Activated CD8-positive, alpha-beta memory T cell treated with anti-CD3 and anti-CD28 coated beads for 24 hours (primary cell): ENCODE measurements around the gene KDSR.

Experiments
- DNase-seq: peaks from one replicate; pipeline ENCODE4 v3.0.0-alpha.2; 2020

The KDSR gene

GRCh38 chr18:63302220-63302619 lies 64.8 kb downstream of the KDSR start:
- DNase-seq = no peak

- no peak for DNase-seq
Measured at GRCh38 chr18:63301434-63301833, 65.6 kb downstream of the KDSR start.

GRCh38 chr18:63299837-63300745 lies 66.9 kb downstream of the KDSR start:
- no peak for DNase-seq

- no peak for DNase-seq
Measured at GRCh38 chr18:63298400-63299365, 68.3 kb downstream of the KDSR start.

GRCh38 chr18:63297687-63298399 lies 69.2 kb downstream of the KDSR start:
- no peak for DNase-seq

GRCh38 chr18:63293935-63294334 lies 73.1 kb downstream of the KDSR start:
- DNase-seq = no peak

- no peak for DNase-seq
Measured at GRCh38 chr18:63292831-63293683, 73.9 kb downstream of the KDSR start.

GRCh38 chr18:63291278-63291677 lies 75.7 kb downstream of the KDSR start:
- no peak for DNase-seq

- no peak for DNase-seq
Measured at GRCh38 chr18:63290821-63291200, 76.2 kb downstream of the KDSR start.

- no peak for DNase-seq
Measured at GRCh38 chr18:63290166-63290820, 76.7 kb downstream of the KDSR start.

- DNase-seq = no peak
Measured at GRCh38 chr18:63288311-63288710, 78.7 kb downstream of the KDSR start.

GRCh38 chr18:63287691-63288220 lies 79.2 kb downstream of the KDSR start:
- no peak for DNase-seq

- DNase-seq = no peak
Measured at GRCh38 chr18:63286926-63287325, 80.1 kb downstream of the KDSR start.

- no peak for DNase-seq
Measured at GRCh38 chr18:63284827-63285733, 81.9 kb downstream of the KDSR start.

GRCh38 chr18:63284173-63284799 lies 82.7 kb downstream of the KDSR start:
- DNase-seq = no peak

GRCh38 chr18:63283305-63284094 lies 83.5 kb downstream of the KDSR start:
- DNase-seq = no peak

- no peak for DNase-seq
Measured at GRCh38 chr18:63282793-63283192, 84.2 kb downstream of the KDSR start.
